Endothelial cell of hepatic sinusoid (primary cell): ENCODE results near the gene CLEC16A.

Experiments
- in situ Hi-C: cut with HindIII; loops from 2 replicates; pipeline ENCODE4 v1.10.0; 2017; ENCODE audit warnings: low sequenced_read_pairs

Gene CLEC16A

GRCh38 chr16:11072420-11073153 is 128.2 kb downstream of the CLEC16A start:
- in situ Hi-C loops = no loop called here

GRCh38 chr16:11073407-11073999 is 129.1 kb downstream of the CLEC16A start:
- in situ Hi-C loops = no loop called here

- in situ Hi-C loops = no loop called here
Measured at GRCh38 chr16:11074131-11074530, 129.8 kb downstream of the CLEC16A start.

GRCh38 chr16:11075163-11075562 is 130.8 kb downstream of the CLEC16A start:
- in situ Hi-C loops = loop anchor here (5.0 to 25.0 kb wide), 2 partner anchors 62 to 287 kb away; no protein-coding TSS in a partner anchor

DNA sequence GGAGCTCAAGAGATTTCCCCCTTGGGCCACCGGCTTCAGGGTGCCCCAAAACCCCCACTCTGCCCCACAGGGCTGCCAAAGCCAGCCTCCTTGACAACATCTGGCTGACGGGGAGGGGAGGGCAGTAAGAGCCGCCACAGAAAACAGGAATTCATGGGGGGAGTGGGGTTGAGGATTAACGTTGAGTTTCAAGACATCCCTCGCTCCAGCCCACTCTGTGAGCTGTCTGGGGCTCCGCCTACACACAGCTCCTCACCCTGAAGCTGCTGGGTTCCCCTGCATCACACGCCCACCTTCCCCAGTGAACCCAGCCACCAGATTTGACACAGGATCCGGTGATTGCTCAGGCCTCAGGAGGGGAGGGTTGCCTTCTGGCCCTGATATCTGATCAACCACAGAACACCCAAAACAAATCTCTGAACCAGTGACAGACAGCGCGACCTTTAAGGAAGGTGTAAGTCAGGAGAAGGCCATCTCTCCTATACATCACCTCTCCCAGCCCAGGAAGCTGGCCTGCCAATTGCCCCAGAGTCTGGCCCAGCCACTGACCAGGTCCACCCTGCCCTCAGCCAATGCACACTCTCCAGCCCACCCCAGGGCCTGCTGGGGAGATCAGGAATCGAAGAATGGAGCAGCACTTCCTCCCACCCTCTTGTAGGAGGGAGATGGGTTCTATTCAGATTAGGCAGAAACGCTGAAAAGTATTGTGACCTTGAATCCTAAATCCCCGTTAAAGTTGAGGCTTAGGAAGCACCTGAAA is 132.1 kb downstream of the CLEC16A start:
- in situ Hi-C loops = loop anchor here (5.0 to 25.0 kb wide), 2 partner anchors 61 to 286 kb away; no protein-coding TSS in a partner anchor

- in situ Hi-C loops = loop anchor here (5.0 to 25.0 kb wide), 2 partner anchors 58 to 283 kb away; no protein-coding TSS in a partner anchor
Measured at GRCh38 chr16:11078812-11079459, 134.6 kb downstream of the CLEC16A start.

DNA sequence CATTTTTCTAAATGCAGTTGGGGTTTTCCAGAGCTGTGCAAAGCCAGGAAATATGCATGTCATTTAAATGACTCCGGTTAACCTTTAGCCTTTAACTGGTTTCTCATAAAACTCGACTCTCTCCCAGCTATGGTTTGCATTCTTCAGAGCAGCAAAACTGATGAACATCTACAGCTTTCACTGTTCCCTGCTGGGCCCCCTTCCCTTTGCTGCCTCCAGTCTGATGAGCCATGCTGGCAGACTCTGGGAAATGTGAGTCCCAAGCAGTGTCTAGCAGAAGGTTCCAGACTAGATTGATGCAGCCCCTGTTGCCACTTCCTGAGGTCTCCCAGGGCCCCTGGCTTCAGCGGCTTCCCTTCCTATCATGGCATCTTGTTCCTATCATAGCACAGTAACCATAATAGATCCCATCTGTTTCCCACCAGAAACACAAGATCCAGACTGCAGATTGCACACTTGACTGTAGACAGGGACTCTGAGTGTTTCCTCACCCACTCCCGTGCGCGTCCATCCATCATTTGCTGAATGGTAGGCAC is 135.4 kb downstream of the CLEC16A start:
- in situ Hi-C loops = loop anchor here (5.0 to 25.0 kb wide), 3 partner anchors 58 to 283 kb away; no protein-coding TSS in a partner anchor

DNA sequence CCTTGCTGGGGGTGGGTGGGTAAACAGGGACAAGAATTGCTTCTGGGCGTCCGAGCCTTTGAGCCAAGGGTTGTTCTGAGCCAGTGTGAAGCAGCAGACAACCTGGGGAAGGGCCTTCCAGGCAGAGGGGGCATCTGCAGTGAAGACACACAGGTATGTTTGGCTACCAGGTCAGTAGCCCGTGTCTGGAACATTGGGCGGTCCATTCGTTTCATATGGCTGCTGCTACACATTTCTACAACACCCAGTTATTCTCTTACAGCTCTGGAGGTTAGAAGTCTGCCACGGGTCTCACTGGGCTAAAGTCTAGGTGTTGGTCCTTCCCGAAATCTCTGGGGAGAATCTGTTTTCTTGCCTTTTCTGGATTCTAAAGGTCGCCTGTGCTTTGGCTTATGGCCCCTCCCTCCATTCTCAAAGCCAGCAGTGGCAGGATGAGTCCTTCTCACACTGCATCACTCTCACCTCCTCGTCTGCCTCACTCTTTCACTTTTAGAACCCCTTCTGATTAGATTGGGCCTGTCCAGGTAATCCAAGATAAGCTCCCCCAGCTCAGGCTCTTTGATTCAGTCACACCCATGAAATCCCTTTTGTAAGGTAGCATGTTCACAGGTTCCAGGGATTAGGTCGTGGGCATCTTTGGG is 136.1 kb downstream of the CLEC16A start:
- in situ Hi-C loops = loop anchor here (10.0 to 25.0 kb wide), 2 partner anchors 154 to 282 kb away; no protein-coding TSS in a partner anchor

- in situ Hi-C loops = loop anchor here (10.0 to 25.0 kb wide), 2 partner anchors 154 to 281 kb away; no protein-coding TSS in a partner anchor
Measured at GRCh38 chr16:11080999-11081630, 136.8 kb downstream of the CLEC16A start.

DNA sequence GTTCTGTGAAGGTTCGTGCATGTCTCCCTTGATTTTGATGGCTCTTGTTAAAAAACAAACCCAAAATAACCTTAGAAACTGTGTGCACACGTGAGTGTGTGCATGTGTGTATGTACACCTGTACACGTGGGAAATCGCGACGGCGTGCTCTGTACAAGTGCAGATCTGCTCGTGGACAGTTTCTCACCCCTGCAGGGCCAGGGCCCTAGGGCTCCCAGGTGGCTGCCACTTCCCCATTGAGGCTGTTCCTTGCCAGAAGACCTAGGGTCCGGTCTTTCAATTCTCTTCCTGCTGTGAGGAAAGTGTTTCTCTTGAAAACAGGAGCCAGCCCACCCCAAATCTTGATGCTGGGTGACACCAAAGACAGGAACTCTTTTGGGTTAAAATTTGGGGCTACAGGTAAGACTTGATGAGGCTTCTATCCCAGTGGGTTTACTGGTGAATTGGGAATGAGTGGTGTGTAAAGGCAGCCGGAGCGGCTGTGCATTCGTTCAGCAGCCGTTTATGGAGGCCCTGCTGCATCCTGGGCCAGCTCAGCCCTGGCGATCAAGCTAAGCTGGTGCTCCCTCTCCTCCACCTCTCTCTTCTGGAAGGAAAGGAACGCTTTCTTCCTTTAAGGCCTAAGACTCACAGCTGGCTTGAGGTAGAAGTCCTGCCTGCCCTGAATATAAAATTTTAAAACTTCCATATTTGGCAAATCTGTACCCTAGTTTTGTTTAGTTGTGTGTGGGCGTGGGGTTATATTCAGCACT is 137.9 kb downstream of the CLEC16A start:
- in situ Hi-C loops = loop anchor here (10.0 to 25.0 kb wide), 2 partner anchors 153 to 280 kb away; no protein-coding TSS in a partner anchor

GRCh38 chr16:11082860-11083388 is 138.6 kb downstream of the CLEC16A start:
- in situ Hi-C loops = loop anchor here (10.0 to 25.0 kb wide), 2 partner anchors 152 to 279 kb away; no protein-coding TSS in a partner anchor

DNA sequence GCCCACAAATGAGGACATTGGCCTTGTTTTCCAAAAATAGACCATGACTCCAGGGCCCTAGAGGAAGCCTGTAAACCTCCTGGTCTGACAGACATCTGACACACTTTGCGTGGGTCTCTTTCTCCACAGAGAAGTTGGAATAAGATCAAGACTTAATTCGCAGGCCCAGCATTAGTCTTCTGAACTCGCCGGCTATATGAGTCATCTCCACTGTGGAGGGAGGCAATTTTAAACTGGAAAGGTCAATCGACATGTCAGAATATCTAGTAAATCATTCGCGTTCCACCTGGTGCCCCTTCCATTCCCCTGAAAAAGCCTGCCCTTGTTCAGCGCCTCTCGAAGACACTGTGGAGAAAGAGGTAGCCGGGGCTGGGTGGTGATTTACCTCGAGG is 140.1 kb downstream of the CLEC16A start:
- in situ Hi-C loops = loop anchor here (10.0 to 25.0 kb wide), 2 partner anchors 150 to 278 kb away; no protein-coding TSS in a partner anchor

DNA sequence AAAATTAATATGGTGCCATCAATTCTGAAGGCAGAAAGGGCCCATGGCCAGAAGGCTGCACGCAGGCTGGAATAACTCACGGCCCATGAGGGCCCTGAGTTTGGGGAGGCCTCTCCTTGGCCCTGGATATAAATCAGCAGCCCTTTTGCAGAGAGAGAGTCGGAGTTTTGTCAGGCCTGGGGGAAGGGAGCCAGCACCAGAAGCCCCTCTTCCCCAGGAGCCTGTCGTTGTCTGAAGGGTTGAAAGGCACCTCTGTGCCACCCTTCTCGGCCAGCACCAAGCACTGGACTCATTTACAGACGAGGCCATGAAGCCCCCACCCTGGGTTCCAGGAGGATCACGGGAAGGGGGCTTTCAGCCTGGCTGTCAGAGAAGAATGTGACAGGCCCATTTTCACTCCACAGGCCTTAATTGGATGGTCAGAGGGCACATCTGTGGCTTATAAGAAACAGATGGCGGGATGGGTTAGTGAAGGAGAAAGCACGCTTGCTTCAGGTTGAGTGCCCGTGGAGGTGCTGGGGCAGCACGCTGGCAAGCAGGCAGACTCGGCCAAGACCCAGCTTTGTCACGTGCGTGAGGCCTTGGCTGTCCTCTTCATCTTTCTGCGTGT is 140.6 kb downstream of the CLEC16A start:
- in situ Hi-C loops = loop anchor here (10.0 to 25.0 kb wide), 2 partner anchors 150 to 277 kb away; no protein-coding TSS in a partner anchor

GRCh38 chr16:11085916-11086315 is 141.6 kb downstream of the CLEC16A start:
- in situ Hi-C loops = loop anchor here (10.0 to 25.0 kb wide), 2 partner anchors 149 to 276 kb away; no protein-coding TSS in a partner anchor

DNA sequence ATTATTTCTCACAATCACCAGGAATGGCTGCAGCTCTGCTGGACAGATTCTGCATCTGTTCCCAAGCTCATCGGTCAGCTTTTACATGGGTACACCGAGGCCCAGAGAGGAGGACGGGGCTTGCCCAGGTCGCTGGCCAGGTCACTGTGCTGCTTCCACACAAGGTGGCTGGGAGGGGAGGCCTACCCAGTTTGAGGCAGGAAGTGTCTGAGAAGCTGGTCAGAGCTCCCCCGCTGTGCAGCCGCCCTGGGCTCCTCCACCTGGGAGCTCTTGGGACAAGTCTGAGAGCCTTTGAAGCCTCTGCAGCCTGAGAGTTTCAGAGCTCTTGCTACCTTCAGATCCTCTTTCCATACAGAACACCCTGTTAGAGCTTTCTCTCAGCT is 143.3 kb downstream of the CLEC16A start:
- in situ Hi-C loops = loop anchor here (10.0 to 25.0 kb wide), 2 partner anchors 147 to 275 kb away; no protein-coding TSS in a partner anchor

DNA sequence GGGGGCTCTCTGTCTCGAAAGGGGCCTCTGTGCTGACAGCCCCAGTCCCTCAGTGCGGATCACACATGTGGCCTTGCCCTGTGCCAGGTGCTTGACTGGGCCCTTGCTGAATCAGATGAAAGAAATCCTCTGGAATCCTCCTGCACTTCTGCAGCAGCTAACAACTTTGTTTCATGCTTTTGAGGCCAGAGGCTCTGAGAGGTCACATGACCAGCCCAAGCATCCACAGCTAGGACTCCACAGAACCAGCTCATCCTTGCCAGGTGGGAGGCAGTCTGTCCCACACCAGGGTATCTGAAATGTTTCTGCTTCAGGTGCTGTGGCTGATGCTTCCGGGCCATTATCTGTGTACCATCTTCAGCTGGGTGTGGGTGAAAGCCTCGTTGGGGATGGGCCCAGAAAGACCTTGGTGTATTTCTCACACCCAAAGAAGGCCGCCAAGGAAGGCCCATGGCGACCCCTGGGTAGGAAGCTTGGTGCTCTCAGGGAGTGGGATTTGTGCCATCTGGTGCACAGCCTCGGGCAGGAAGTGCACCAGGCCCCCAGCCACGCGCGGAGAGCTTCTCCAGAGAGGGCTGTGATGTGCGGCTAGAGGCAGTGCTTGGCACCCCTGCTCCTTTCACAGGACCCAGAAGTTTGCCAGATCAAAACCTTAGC is 143.8 kb downstream of the CLEC16A start:
- in situ Hi-C loops = loop anchor here (10.0 to 25.0 kb wide), 2 partner anchors 147 to 274 kb away; no protein-coding TSS in a partner anchor

DNA sequence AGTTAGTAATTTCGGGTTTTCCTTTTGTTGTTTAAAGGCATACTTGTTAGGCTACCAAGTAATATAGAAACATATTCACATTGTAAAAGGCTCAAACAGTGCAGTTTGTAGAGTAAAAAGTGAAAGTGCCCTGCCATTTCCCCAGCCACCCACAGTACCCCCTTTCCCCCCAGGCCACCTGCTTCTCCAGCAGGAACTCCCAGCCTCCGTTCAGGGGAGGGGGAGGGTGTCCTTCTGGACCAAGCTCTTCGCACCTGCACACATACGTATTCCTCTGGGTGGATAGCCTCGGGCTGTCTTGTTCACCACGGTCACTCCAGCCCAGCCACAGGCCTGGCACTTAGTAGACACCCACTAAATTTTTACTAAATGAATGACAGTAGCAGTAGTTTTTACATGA is 144.5 kb downstream of the CLEC16A start:
- in situ Hi-C loops = loop anchor here (10.0 to 25.0 kb wide), 2 partner anchors 146 to 273 kb away; no protein-coding TSS in a partner anchor
